Measurements from ENCODE around the gene ENPP4. TPM values are rescaled to one million over a fixed set of nuclear protein-coding genes. Genes with fewer than 3 reads are reported as not detected.
"Not testable (repeated sequence)": the region's sequence is repeated elsewhere in the genome, so short reads cannot be mapped to it uniquely, and the experiment has no call there.

Gene ENPP4
- total and polyA plus RNA-seq, 7 experiments from 2014 or later: 3.6 to 9.8 (median 5.3) TPM

- H3K27me3 ChIP-seq (ENCODE audit: control insufficient read depth in 2 of 2, insufficient read depth in 2 of 2, low read length in 2 of 2); H3K9me3 Mint-ChIP-seq; POLR2A ChIA-PET; H3K27me3 Mint-ChIP-seq; H3K27ac Mint-ChIP-seq; ATAC-seq; CTCF ChIA-PET; DNase-seq; H3K9me3 ChIP-seq (ENCODE audit: control insufficient read depth in 2 of 3, low read length in 3 of 3); H3K4me3 ChIP-seq (ENCODE audit: low read length); H3K4me1 ChIP-seq (ENCODE audit: control insufficient read depth in 2 of 2, insufficient read depth in 2 of 2, low read length in 2 of 2); H3K36me3 ChIP-seq (ENCODE audit: control insufficient read depth in 2 of 3, insufficient read depth in 3 of 3, low read length in 3 of 3); H3K27ac ChIP-seq (ENCODE audit: low read depth, low read length): not testable (repeated sequence)
- peaks cover 9 to 50% (median 30%) of the 10 kb centered on the region in 5 donors for H3K36me3 Mint-ChIP-seq
- intact Hi-C loops (cut with micrococcal nuclease): loop anchor here in 1 of 2 donors (10.0 kb wide), 1 partner anchor 1185 kb away; no protein-coding TSS in a partner anchor
- peak overlapping the region in 2 of 10 donors; percentile 12 to 14 for H3K4me3 Mint-ChIP-seq
- H3K4me1 Mint-ChIP-seq: peaks cover 0 to 36% (median 13%) of the 10 kb centered on the region in 7 donors
These were observed 10.1 kb upstream of the ENPP4 start for GRCh38 chr6:46119679-46120078.

DNA sequence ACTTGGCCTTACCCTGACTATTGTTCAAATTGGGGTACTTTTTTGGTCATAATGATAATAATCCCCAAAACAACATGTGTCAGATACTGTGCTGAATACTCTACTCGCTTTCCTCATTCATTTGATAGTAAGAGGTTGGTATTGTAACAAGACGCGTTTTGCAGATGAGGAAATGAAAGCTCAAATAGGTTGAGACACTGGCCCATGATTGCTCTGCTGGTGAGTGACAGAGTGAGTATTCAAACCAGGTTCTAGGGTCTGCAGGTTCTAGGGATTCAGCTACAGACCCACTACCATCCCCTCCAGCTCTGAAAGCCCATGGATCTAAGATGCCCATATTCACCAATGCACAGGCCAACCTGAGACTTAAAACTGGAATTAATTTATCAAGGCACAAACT, 1.3 kb upstream of the ENPP4 start:
- peaks cover 0 to 4% (median 0%) of the 10 kb centered on the region in 5 donors for H3K27me3 Mint-ChIP-seq
- no peak for ATAC-seq
- no peaks in the 10 kb centered on the region for H3K36me3 ChIP-seq (ENCODE audit: control insufficient read depth in 2 of 3, insufficient read depth in 3 of 3, low read length in 3 of 3)
- H3K36me3 Mint-ChIP-seq: peaks cover 0 to 8% (median 0%) of the 10 kb centered on the region in 5 donors
- no peak overlapping the region for H3K27ac ChIP-seq (ENCODE audit: low read depth, low read length)
- no peak for DNase-seq
- no peaks in the 10 kb centered on the region for H3K27me3 ChIP-seq (ENCODE audit: control insufficient read depth in 2 of 2, insufficient read depth in 2 of 2, low read length in 2 of 2)
- H3K4me1 Mint-ChIP-seq: peaks cover 17 to 48% (median 38%) of the 10 kb centered on the region in 7 donors
- CTCF ChIA-PET: interaction anchor here (1.1 to 1.2 kb wide), 2 partner anchors 10 to 12 kb away, joined by 3 to 5 read pairs; no protein-coding TSS in a partner anchor
- intact Hi-C loops (cut with micrococcal nuclease): loop anchor here (2.0 to 10.0 kb wide), 6 partner anchors 46 to 2001 kb away; partner anchors contain the start of genes CLIC5 (in 2 of the 2), CD2AP (in 1 of the 2), MRPL14 (in 1 of the 2) and SUPT3H (in 1 of the 2)
- H3K9me3 ChIP-seq (ENCODE audit: control insufficient read depth in 2 of 3, low read length in 3 of 3): no peaks in the 10 kb centered on the region
- H3K4me3 Mint-ChIP-seq: peak overlapping the region in 9 of 10 donors; percentile 56 to 98 (median 98)
- POLR2A ChIA-PET: interaction anchor here (1.3 to 1.8 kb wide), 2 partner anchors 11 to 120 kb away, joined by 3 to 6 read pairs; no protein-coding TSS in a partner anchor
- peaks cover 0 to 3% (median 0%) of the 10 kb centered on the region in 11 donors for H3K9me3 Mint-ChIP-seq
- peak overlapping the region; percentile 98 for H3K4me3 ChIP-seq (ENCODE audit: low read length)
- H3K27ac Mint-ChIP-seq: peak overlapping the region in 4 of 9 donors; percentile 16 to 92 (median 36)
- H3K4me1 ChIP-seq (ENCODE audit: control insufficient read depth in 2 of 2, insufficient read depth in 2 of 2, low read length in 2 of 2): peaks cover 15 to 18% of the 10 kb centered on the region in 2 donors

- peaks cover 0 to 4% (median 0%) of the 10 kb centered on the region in 5 donors for H3K27me3 Mint-ChIP-seq
- peaks cover 0 to 10% (median 0%) of the 10 kb centered on the region in 5 donors for H3K36me3 Mint-ChIP-seq
- peak overlapping the region; percentile 98 for H3K4me3 ChIP-seq (ENCODE audit: low read length)
- DNase-seq: no peak
- peaks cover 15 to 18% of the 10 kb centered on the region in 2 donors for H3K4me1 ChIP-seq (ENCODE audit: control insufficient read depth in 2 of 2, insufficient read depth in 2 of 2, low read length in 2 of 2)
- ATAC-seq: peak; percentile 26
- peak overlapping the region; percentile 86 to 97 (median 92) for H3K27ac Mint-ChIP-seq
- POLR2A ChIA-PET: interaction anchor here (0.9 to 1.8 kb wide), 6 partner anchors 10 to 120 kb away, joined by 3 to 6 read pairs (median 3); no protein-coding TSS in a partner anchor
- peak overlapping the region; percentile 73 for H3K27ac ChIP-seq (ENCODE audit: low read depth, low read length)
- H3K36me3 ChIP-seq (ENCODE audit: control insufficient read depth in 2 of 3, insufficient read depth in 3 of 3, low read length in 3 of 3): no peaks in the 10 kb centered on the region
- CTCF ChIA-PET: interaction anchor here (0.7 to 1.6 kb wide), 5 partner anchors 9 to 199 kb away, joined by 3 to 7 read pairs (median 5); no protein-coding TSS in a partner anchor
- peaks cover 19 to 55% (median 45%) of the 10 kb centered on the region in 7 donors for H3K4me1 Mint-ChIP-seq
- peak overlapping the region; percentile 94 to 99 (median 98) for H3K4me3 Mint-ChIP-seq
- H3K27me3 ChIP-seq (ENCODE audit: control insufficient read depth in 2 of 2, insufficient read depth in 2 of 2, low read length in 2 of 2): no peaks in the 10 kb centered on the region
- intact Hi-C loops (cut with micrococcal nuclease): loop anchor here (1.0 to 10.0 kb wide), 10 partner anchors 39 to 2002 kb away; partner anchors contain the start of genes CLIC5 (in 2 of the 2), CD2AP (in 1 of the 2), CYP39A1 (in 1 of the 2) and MRPL14 (in 1 of the 2)
- H3K9me3 ChIP-seq (ENCODE audit: control insufficient read depth in 2 of 3, low read length in 3 of 3): no peaks in the 10 kb centered on the region
- H3K9me3 Mint-ChIP-seq: peaks cover 0 to 3% (median 0%) of the 10 kb centered on the region in 11 donors
These were observed 529 bp upstream of the ENPP4 start for GRCh38 chr6:46129291-46129628.

GRCh38 chr6:46130666-46131065, 877 bp downstream of the ENPP4 start:
- intact Hi-C loops (cut with micrococcal nuclease): loop anchor here in 1 of 2 donors (1.0 kb wide), 1 partner anchor 522 kb away; the partner anchor contains the start of genes CYP39A1 and SLC25A27

GRCh38 chr6:46131291-46131690, 1.5 kb downstream of the ENPP4 start:
- H3K27ac Mint-ChIP-seq; intact Hi-C loops (cut with micrococcal nuclease); POLR2A ChIA-PET; H3K27me3 ChIP-seq (ENCODE audit: control insufficient read depth in 2 of 2, insufficient read depth in 2 of 2, low read length in 2 of 2); ATAC-seq; H3K4me3 ChIP-seq (ENCODE audit: low read length); H3K9me3 Mint-ChIP-seq; H3K27ac ChIP-seq (ENCODE audit: low read depth, low read length); CTCF ChIA-PET; H3K9me3 ChIP-seq (ENCODE audit: control insufficient read depth in 2 of 3, low read length in 3 of 3); H3K27me3 Mint-ChIP-seq; DNase-seq; H3K36me3 ChIP-seq (ENCODE audit: control insufficient read depth in 2 of 3, insufficient read depth in 3 of 3, low read length in 3 of 3): not testable (repeated sequence)
- peaks cover 15 to 18% of the 10 kb centered on the region in 2 donors for H3K4me1 ChIP-seq (ENCODE audit: control insufficient read depth in 2 of 2, insufficient read depth in 2 of 2, low read length in 2 of 2)
- Mint-ChIP-seq H3K4me3 (peak overlapping the region in 4 of 10 donors; percentile 36 to 97 (median 72)), H3K4me1 (peaks cover 19 to 66% (median 52%) of the 10 kb centered on the region in 7 donors), H3K36me3 (peaks cover 0 to 10% (median 0%) of the 10 kb centered on the region in 5 donors)

More at GRCh38 chr6:46130666-46131065, 877 bp downstream of the ENPP4 start:
- H3K27ac ChIP-seq (ENCODE audit: low read depth, low read length): peak overlapping the region; percentile 71
- H3K9me3 ChIP-seq (ENCODE audit: control insufficient read depth in 2 of 3, low read length in 3 of 3): no peaks in the 10 kb centered on the region
- peaks cover 0 to 10% (median 0%) of the 10 kb centered on the region in 5 donors for H3K36me3 Mint-ChIP-seq
- H3K27me3 Mint-ChIP-seq: peaks cover 0 to 4% (median 0%) of the 10 kb centered on the region in 5 donors
- peaks cover 0 to 3% (median 0%) of the 10 kb centered on the region in 11 donors for H3K9me3 Mint-ChIP-seq
- no peak for ATAC-seq
- peak overlapping the region in 7 of 9 donors; percentile 14 to 92 (median 86) for H3K27ac Mint-ChIP-seq
- peak overlapping the region; percentile 94 to 99 (median 98) for H3K4me3 Mint-ChIP-seq
- H3K27me3 ChIP-seq (ENCODE audit: control insufficient read depth in 2 of 2, insufficient read depth in 2 of 2, low read length in 2 of 2): no peaks in the 10 kb centered on the region
- ChIA-PET POLR2A (no interaction called here), CTCF (no interaction called here)
- H3K4me3 ChIP-seq (ENCODE audit: low read length): peak overlapping the region; percentile 98
- H3K4me1 ChIP-seq (ENCODE audit: control insufficient read depth in 2 of 2, insufficient read depth in 2 of 2, low read length in 2 of 2): peaks cover 15 to 18% of the 10 kb centered on the region in 2 donors
- no peaks in the 10 kb centered on the region for H3K36me3 ChIP-seq (ENCODE audit: control insufficient read depth in 2 of 3, insufficient read depth in 3 of 3, low read length in 3 of 3)
- peak in 1 of 9 donors; percentile 8 for DNase-seq
- peaks cover 19 to 64% (median 50%) of the 10 kb centered on the region in 7 donors for H3K4me1 Mint-ChIP-seq

DNA sequence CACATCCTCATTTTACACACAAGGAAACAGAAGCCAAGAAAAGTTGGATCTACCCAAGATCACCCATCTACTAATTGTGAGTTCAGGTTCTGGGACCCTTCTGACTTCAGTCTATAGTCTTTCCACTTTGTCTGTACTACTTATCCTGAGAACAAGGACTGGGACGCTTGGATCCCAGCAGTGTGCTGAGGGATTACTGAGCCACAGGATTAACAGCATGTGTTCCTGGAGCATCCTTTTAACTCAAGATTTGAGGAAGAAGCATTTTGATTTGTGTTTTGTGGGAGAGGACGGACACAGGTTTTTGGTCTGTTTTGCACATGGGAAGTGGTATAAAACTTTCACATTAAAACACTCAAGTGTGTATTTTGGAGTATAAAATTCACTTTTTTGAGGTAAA, 4.4 kb downstream of the ENPP4 start:
- H3K4me3 Mint-ChIP-seq: no peak overlapping the region
- CTCF ChIA-PET: no interaction called here

More for the DNA sequence above, 4.4 kb downstream of the ENPP4 start:
- Histone ChIP-seq H3K27ac (ENCODE audit: low read depth, low read length) (no peak overlapping the region), H3K4me3 (ENCODE audit: low read length) (no peak overlapping the region), H3K36me3 (ENCODE audit: control insufficient read depth in 2 of 3, insufficient read depth in 3 of 3, low read length in 3 of 3) (no peaks in the 10 kb centered on the region), H3K27me3 (ENCODE audit: control insufficient read depth in 2 of 2, insufficient read depth in 2 of 2, low read length in 2 of 2) (no peaks in the 10 kb centered on the region), H3K4me1 (ENCODE audit: control insufficient read depth in 2 of 2, insufficient read depth in 2 of 2, low read length in 2 of 2) (peaks cover 5 to 6% of the 10 kb centered on the region in 2 donors), H3K9me3 (ENCODE audit: control insufficient read depth in 2 of 3, low read length in 3 of 3) (no peaks in the 10 kb centered on the region)
- peaks cover 11 to 67% (median 49%) of the 10 kb centered on the region in 7 donors for H3K4me1 Mint-ChIP-seq
- ATAC-seq: no peak
- H3K27me3 Mint-ChIP-seq: no peaks in the 10 kb centered on the region
- H3K27ac Mint-ChIP-seq: no peak overlapping the region
- DNase-seq: no peak
- intact Hi-C loops (cut with micrococcal nuclease): no loop called here
- peaks cover 0 to 3% (median 0%) of the 10 kb centered on the region in 11 donors for H3K9me3 Mint-ChIP-seq
- peaks cover 0 to 10% (median 3%) of the 10 kb centered on the region in 5 donors for H3K36me3 Mint-ChIP-seq
- POLR2A ChIA-PET: interaction anchor here (0.7 kb wide), 1 partner anchor 11 kb away, joined by 3 read pairs; no protein-coding TSS in a partner anchor
